VCaP (cell line): ENCODE data around the gene IQCC.

Experiments
- H3K27ac ChIP-seq: fragments of 450-650 bp; 2 replicates; pipeline ENCODE4 v1.5.1; 2017
- TF ChIP-seq, protein P1 (sequence below): fragments of 450-650 bp; conservative IDR thresholded peaks from 2 replicates; pipeline ENCODE4 v1.5.1; 2017; ENCODE audit warnings: mild to moderate bottlenecking, moderate library complexity

Gene IQCC

DNA sequence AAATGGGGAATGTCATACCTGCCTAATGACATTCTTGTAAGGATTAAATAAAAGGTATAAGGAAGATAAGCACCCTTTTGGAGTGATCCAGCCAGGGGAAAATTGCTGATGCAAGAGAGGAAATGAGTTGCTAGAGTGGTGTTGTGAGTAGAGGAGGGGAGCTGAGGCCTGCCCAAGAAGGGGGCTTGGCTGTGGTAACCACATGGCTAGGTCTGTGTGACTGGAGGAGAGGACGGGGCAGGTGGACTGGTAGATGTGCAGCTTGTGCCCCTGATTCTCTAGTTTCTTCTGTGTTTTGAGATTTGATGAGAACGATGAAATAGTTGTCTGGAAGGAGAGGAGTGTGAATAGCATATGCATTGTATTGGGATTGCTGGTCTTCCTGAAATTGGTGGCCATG is 19.4 kb upstream of the IQCC start:
- TF ChIP-seq, protein P1, sequence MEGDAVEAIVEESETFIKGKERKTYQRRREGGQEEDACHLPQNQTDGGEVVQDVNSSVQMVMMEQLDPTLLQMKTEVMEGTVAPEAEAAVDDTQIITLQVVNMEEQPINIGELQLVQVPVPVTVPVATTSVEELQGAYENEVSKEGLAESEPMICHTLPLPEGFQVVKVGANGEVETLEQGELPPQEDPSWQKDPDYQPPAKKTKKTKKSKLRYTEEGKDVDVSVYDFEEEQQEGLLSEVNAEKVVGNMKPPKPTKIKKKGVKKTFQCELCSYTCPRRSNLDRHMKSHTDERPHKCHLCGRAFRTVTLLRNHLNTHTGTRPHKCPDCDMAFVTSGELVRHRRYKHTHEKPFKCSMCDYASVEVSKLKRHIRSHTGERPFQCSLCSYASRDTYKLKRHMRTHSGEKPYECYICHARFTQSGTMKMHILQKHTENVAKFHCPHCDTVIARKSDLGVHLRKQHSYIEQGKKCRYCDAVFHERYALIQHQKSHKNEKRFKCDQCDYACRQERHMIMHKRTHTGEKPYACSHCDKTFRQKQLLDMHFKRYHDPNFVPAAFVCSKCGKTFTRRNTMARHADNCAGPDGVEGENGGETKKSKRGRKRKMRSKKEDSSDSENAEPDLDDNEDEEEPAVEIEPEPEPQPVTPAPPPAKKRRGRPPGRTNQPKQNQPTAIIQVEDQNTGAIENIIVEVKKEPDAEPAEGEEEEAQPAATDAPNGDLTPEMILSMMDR, result no peak
- no peak overlapping the region for H3K27ac ChIP-seq

DNA sequence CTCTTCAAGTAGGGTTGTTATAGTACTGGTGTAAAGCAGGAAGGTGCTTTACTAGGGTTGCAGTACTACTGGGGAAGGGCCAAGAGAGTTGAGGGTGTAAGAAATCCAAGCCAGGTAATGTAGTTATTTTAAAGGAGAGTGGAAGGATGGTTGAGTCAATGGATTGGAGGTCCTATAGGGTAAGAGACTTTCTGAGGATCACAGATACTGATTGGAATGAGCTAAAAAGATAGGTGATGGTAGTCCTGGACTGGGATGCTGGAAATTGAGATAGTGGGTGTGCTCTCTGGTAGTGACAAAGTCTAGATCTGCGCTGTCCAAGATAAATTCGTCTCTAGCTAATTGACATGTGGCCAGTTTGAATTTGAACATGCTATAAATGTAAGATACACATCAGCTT is 19.0 kb upstream of the IQCC start:
- TF ChIP-seq, protein P1, result no peak
- no peak overlapping the region for H3K27ac ChIP-seq

DNA sequence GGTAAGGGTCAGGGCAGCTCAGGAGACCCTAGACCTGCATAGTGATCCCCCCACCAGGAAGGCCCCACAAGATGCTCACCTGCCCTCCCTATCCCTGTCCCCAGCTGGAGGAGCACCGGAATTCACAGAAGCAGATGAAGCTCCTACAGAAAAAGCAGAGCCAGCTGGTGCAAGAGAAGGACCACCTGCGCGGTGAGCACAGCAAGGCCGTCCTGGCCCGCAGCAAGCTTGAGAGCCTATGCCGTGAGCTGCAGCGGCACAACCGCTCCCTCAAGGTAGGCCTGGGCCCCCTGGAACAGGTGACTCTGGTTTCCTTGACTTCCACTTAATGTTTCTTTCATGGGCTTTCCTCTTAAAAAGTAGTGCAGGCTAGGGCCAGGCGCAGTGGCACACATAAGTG is 17.6 kb upstream of the IQCC start:
- H3K27ac ChIP-seq, result no peak overlapping the region
- TF ChIP-seq, protein P1, result no peak

DNA sequence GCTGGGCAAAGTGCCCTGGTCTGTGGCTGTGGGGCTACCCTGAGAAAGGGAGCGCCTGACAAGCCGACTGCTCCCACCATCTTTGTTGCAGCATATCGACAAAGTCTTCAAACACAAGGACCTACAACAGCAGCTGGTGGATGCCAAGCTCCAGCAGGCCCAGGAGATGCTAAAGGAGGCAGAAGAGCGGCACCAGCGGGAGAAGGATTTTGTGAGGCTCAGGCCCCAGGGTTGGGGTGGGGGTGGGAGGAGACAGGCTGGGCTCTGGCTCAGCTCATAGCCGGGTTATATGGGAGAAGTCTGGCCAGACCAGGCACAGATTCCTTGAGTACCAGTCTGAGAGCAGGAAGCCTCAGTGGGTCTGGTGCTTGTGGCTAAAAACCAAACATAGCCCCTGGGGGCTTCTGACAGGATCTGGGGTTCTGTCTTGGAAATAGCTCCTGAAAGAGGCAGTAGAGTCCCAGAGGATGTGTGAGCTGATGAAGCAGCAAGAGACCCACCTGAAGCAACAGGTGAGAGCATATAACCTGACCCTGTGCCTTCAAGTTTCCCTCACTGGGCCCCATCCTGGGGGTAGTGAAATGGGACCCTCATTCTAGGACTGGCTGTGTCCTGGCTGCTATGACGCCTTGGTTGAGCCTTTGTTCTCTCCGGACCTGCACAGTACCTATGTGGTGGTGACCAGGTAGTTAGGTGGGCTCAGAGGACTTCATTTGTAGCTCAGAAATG is 13.1 kb upstream of the IQCC start:
- H3K27ac ChIP-seq, result no peak overlapping the region

DNA sequence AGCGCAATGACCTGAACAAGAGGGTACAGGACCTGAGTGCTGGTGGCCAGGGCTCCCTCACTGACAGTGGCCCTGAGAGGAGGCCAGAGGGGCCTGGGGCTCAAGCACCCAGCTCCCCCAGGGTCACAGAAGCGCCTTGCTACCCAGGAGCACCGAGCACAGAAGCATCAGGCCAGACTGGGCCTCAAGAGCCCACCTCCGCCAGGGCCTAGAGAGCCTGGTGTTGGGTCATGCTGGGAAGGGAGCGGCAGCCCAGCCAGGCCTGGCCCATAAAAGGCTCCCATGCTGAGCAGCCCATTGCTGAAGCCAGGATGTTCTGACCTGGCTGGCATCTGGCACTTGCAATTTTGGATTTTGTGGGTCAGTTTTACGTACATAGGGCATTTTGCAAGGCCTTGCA is 10.5 kb upstream of the IQCC start:
- no peak overlapping the region for H3K27ac ChIP-seq
- TF ChIP-seq, protein P1, result no peak

More for the DNA sequence above, 13.1 kb upstream of the IQCC start:
- TF ChIP-seq, protein P1, result no peak

DNA sequence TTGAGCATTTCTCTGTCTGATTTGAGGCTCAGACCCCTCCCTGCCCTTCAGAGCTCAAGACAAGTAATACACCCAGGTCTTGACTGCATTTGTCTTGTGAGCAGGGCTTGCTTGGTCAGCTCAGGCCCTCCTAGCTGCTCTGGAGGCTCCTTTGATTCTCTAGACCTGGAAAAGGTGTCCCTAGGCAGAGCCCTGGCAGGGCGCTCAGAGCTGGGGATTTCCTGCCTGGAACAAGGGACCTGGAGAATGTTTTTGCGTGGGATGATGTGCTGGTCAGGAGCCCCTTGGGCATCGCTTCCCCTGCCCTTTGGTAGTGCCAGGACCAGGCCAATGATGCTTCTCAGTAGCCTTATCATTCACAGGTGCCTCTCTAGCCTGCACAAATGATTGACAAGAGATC is 9.9 kb upstream of the IQCC start:
- H3K27ac ChIP-seq, result no peak overlapping the region
- TF ChIP-seq, protein P1, result no peak

DNA sequence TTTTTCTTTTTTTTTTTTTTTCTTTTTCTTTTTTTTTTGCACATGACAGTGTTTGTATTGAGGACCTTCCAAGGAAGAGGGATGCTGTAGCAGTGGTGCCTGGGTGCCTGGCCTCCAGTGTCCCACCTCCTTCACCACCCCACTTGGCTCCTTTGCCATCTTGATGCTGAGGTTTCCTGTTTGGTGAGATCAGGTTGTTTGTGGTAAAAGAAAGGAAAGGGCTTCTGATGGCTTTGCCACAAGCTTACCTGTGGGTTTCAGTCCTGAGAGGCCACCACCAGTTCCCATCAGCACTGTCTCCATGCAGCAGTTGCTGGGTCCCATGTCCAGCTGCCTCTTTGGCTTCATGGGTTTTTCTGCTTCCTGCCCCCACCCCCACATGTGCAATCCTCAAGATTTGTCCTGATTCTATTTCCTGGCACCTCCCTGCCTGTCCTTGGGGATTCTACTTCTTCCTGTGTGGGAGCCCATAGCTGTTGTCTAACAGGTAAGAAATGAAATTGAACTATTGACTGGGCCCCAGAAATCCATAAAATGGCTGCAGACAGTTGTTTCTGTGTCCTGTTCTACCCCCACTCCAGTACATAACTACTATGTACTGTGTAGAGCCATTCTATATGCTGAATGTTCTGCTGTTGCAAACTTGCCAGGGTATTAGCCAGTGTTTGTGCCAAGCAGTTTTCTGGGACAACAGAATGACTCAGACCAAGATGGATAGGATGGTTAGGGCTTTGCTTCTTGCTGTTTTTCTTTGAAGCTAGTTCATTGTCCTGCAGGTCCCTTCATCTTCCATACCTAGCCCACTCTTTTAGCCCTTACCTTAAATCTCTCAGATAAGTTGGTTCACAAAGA is 9.3 kb upstream of the IQCC start:
- H3K27ac ChIP-seq, result no peak overlapping the region
- TF ChIP-seq, protein P1, result no peak
